GM23338 (cell line): ENCODE measurements around the gene OR1N2. TPM values are rescaled to one million over a fixed set of nuclear protein-coding genes. Genes with fewer than 3 reads are reported as not detected.

Source experiments
- ATAC-seq: fragments of 200-7000 bp; cut with Tn5 transposase; 3 replicates; pipeline ENCODE4 v1.9.1; 2020
- DNase-seq: peaks from one replicate; pipeline ENCODE4 v3.0.0-alpha.2; 2015; ENCODE audit warnings: low spot score
- H2AFZ ChIP-seq: fragments of 200-600 bp; sonication (generic); 2 replicates; pipeline ENCODE4 v1.8.0; 2016; ENCODE audit warnings: antibody characterized with exemption, mild to moderate bottlenecking, moderate library complexity
- H3F3A ChIP-seq: fragments of 200-600 bp; sonication (generic); replicated peaks from 2 replicates; pipeline ENCODE4 v1.8.0; 2017; ENCODE audit warnings: antibody characterized with exemption, mixed run types, low read depth
- H3K27ac ChIP-seq: fragments of 200-600 bp; sonication (generic); 2 replicates; pipeline ENCODE4 v1.6.1; 2016; ENCODE audit warnings: low read depth
- H3K27me3 ChIP-seq: fragments of 200-600 bp; sonication (generic); 2 replicates; pipeline ENCODE4 v1.8.0; 2016; ENCODE audit warnings: mild to moderate bottlenecking, mixed run types, moderate library complexity; ENCODE audit not compliant: insufficient read depth
- H3K36me3 ChIP-seq: fragments of 200-600 bp; sonication (generic); 2 replicates; pipeline ENCODE4 v1.8.0; 2016; ENCODE audit warnings: mild to moderate bottlenecking; ENCODE audit not compliant: insufficient read depth
- H3K4me1 ChIP-seq: fragments of 200-600 bp; sonication (generic); 2 replicates; pipeline ENCODE4 v1.8.0; 2016; ENCODE audit warnings: mild to moderate bottlenecking, moderate library complexity; ENCODE audit not compliant: insufficient read depth
- H3K4me2 ChIP-seq: fragments of 200-600 bp; sonication (generic); 2 replicates; pipeline ENCODE4 v1.7.1; 2017; ENCODE audit warnings: mixed run types
- H3K4me3 ChIP-seq: fragments of 200-600 bp; sonication (generic); 2 replicates; pipeline ENCODE4 v1.6.1; 2016; ENCODE audit warnings: mixed run types
- H3K79me2 ChIP-seq: fragments of 200-600 bp; sonication (generic); replicated peaks from 2 replicates; pipeline ENCODE4 v1.8.0; 2017; ENCODE audit warnings: mild to moderate bottlenecking; ENCODE audit not compliant: insufficient read depth
- H3K9me2 ChIP-seq: fragments of 200-600 bp; sonication (generic); 2 replicates; pipeline ENCODE4 v1.8.0; 2017; ENCODE audit not compliant: insufficient read depth
- H4K20me1 ChIP-seq: fragments of 200-600 bp; sonication (generic); replicated peaks from 2 replicates; pipeline ENCODE4 v1.8.0; 2017; ENCODE audit warnings: mild to moderate bottlenecking; ENCODE audit not compliant: insufficient read depth
- H3K27ac Mint-ChIP-seq: 2 replicates; pipeline ENCODE4 v1.8.0; 2020; ENCODE audit warnings: inconsistent platforms, mild to moderate bottlenecking, moderate library complexity, mixed read lengths
- H3K27me3 Mint-ChIP-seq: 3 replicates; pipeline ENCODE4 v1.8.0; 2022; ENCODE audit warnings: low read depth, mild to moderate bottlenecking, moderate library complexity, mixed read lengths, inconsistent platforms; ENCODE audit not compliant: insufficient read depth, poor library complexity
- H3K36me3 Mint-ChIP-seq: 3 replicates; pipeline ENCODE4 v1.8.0; 2021; ENCODE audit warnings: low read depth, mild to moderate bottlenecking, inconsistent platforms, moderate library complexity, mixed read lengths
- H3K4me1 Mint-ChIP-seq: 3 replicates; pipeline ENCODE4 v1.8.0; 2020; ENCODE audit warnings: mild to moderate bottlenecking, inconsistent platforms, mixed read lengths
- H3K4me3 Mint-ChIP-seq: 3 replicates; pipeline ENCODE4 v1.8.0; 2021; ENCODE audit warnings: moderate library complexity, mild to moderate bottlenecking, inconsistent platforms, mixed read lengths
- H3K9me3 Mint-ChIP-seq: 3 replicates; pipeline ENCODE4 v1.8.0; 2020; ENCODE audit warnings: moderate library complexity, mild to moderate bottlenecking, inconsistent platforms, mixed read lengths
- CREB1 ChIP-seq: fragments of 250-450 bp; sonication (Bioruptor Pico); IDR thresholded peaks from 2 replicates; pipeline ENCODE4 v1.5.0; 2020; ENCODE audit warnings: low read depth, mild to moderate bottlenecking, moderate library complexity
- CTCF ChIP-seq, 2 experiments: fragments of 200-600 bp in 1 of 2; sonication (generic) in 1 of 2; conservative IDR thresholded peaks; 2 replicates each; pipeline versions ENCODE4 v1.5.1 to v1.6.1; 2016 to 2017; ENCODE audit warnings: antibody characterized with exemption in 2 of 2, low read depth in 2 of 2, mild to moderate bottlenecking in 2 of 2, moderate library complexity in 1 of 2
- ETS1 ChIP-seq: IDR thresholded peaks from 2 replicates; pipeline ENCODE4 v1.6.1; 2016; ENCODE audit warnings: antibody characterized with exemption
- EZH2 ChIP-seq: fragments of 200-600 bp; sonication (generic); IDR thresholded peaks from one replicate; pipeline ENCODE4 v1.8.0; 2017; ENCODE audit warnings: antibody characterized with exemption, mild to moderate bottlenecking, low read depth; ENCODE audit not compliant: unreplicated experiment
- EZH2phosphoT487 ChIP-seq: fragments of 200-600 bp; sonication (generic); IDR thresholded peaks from one replicate; pipeline ENCODE4 v1.8.1; 2018; ENCODE audit warnings: antibody characterized with exemption; ENCODE audit not compliant: unreplicated experiment
- JUNB ChIP-seq: IDR thresholded peaks from one replicate; pipeline ENCODE4 v1.6.1; 2016; ENCODE audit warnings: antibody characterized with exemption; ENCODE audit not compliant: unreplicated experiment
- NANOG ChIP-seq: IDR thresholded peaks from 2 replicates; pipeline ENCODE4 v1.6.1; 2016; ENCODE audit warnings: antibody characterized with exemption, borderline replicate concordance
- POLR2AphosphoS5 ChIP-seq: IDR thresholded peaks from 2 replicates; pipeline ENCODE4 v1.6.1; 2016; ENCODE audit warnings: antibody characterized with exemption, low read depth
- REST ChIP-seq: IDR thresholded peaks from one replicate; pipeline ENCODE4 v1.6.1; 2018; ENCODE audit warnings: antibody characterized with exemption; ENCODE audit not compliant: unreplicated experiment
- STAT1 ChIP-seq: IDR thresholded peaks from one replicate; pipeline ENCODE4 v1.6.1; 2016; ENCODE audit warnings: antibody characterized with exemption; ENCODE audit not compliant: unreplicated experiment
- ZNF114 ChIP-seq: fragments of 250-450 bp; sonication (Bioruptor Pico); IDR thresholded peaks from 2 replicates; pipeline ENCODE4 v1.5.0; 2020; ENCODE audit warnings: mild to moderate bottlenecking, moderate library complexity
- ZNF331 ChIP-seq: fragments of 250-450 bp; sonication (Bioruptor Pico); IDR thresholded peaks from 2 replicates; pipeline ENCODE4 v1.5.0; 2020; ENCODE audit warnings: low read depth, mild to moderate bottlenecking, moderate library complexity
- ZNF462 ChIP-seq: fragments of 250-450 bp; sonication (Bioruptor Pico); IDR thresholded peaks from 2 replicates; pipeline ENCODE4 v1.5.0; 2020; ENCODE audit warnings: mild to moderate bottlenecking, moderate library complexity
- polyA plus RNA-seq: library from polyadenylated mRNA; unstranded; fragments of >200 nt; fragmentation: Nextera tagmentation; extraction: Ambion mirVana; gene quantifications from 2 replicates; pipeline ENCODE4 v1.2.1, GENCODE V29; 2016
- total RNA-seq: library from RNA; depleted of rRNA; stranded (reverse); fragments of >200 nt; shearing (Covaris generic); gene quantifications from 2 replicates; pipeline ENCODE4 v1.2.3, GENCODE V29; 2014

The OR1N2 gene
- total and polyA plus RNA-seq, 2 experiments from 2014 or later, result not detected

GRCh38 chr9:122518226-122518625 is 34.7 kb upstream of the OR1N2 start:
- Histone ChIP-seq H3K27me3 (peaks cover 7% of the 10 kb centered on the region; the same call in 1 of the 2 replicates), H4K20me1 (no peaks in the 10 kb centered on the region), H3K4me3 (no peak overlapping the region), H3K4me2 (no peak overlapping the region), H3K9me2 (no peaks in the 10 kb centered on the region), H3K27ac (no peak overlapping the region), H3K4me1 (no peaks in the 10 kb centered on the region), H3K36me3 (no peaks in the 10 kb centered on the region), H3K79me2 (no peaks in the 10 kb centered on the region), H3F3A (no peaks in the 10 kb centered on the region), H2AFZ (no peak overlapping the region)
- H3K27me3 Mint-ChIP-seq, result no peaks in the 10 kb centered on the region
- TF ChIP-seq REST (no peak), STAT1 (no peak), CTCF (conservative IDR thresholded peaks at IDR 0.05; ENCODE audit: low read depth in 2 of 2) (no peak), NANOG (no peak), JUNB (no peak), EZH2 (no peak), ZNF114 (CRISPR knock-in tag) (no peak), ZNF331 (CRISPR knock-in tag) (no peak), EZH2phosphoT487 (no peak), ZNF462 (no peak), POLR2AphosphoS5 (no peak), ETS1 (no peak), CREB1 (no peak)
- H3K9me3 Mint-ChIP-seq, result peaks cover 34% of the 10 kb centered on the region
- no peak overlapping the region for H3K27ac Mint-ChIP-seq
- ATAC-seq, result no peak
- no peak for DNase-seq
- H3K4me1 Mint-ChIP-seq, result no peaks in the 10 kb centered on the region
- no peak overlapping the region for H3K4me3 Mint-ChIP-seq
- no peaks in the 10 kb centered on the region; the same call in 2 of the 3 replicates for H3K36me3 Mint-ChIP-seq
